ENCODE measurements around the gene PPP1R9A. TPM values are rescaled to one million over a fixed set of nuclear protein-coding genes. Genes with fewer than 3 reads are reported as not detected.

Gene PPP1R9A
- polyA plus RNA-seq, 3 donors, result not detected

DNA sequence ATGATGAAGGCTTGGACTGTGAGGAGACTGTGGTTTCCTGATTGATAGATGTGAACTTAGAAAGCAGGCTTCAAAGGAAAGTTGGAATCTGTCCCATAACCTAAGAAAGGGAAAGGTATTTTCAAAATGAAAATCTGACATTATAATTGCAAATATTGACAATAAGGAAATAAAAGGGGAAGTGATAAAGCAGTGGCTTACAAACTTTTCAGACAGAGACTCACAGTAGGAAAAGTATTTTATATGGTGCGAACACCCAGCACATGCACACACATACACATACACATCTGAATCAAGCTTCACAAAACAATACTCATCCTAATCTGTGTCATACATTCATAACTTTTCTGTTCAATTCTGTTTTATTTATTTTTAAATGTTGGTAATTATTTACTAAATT, 412.2 kb downstream of the PPP1R9A start:
- H3K4me1 ChIP-seq (ENCODE audit: control insufficient read depth in 1 of 2, insufficient read depth in 2 of 2, low read length in 2 of 2), result no peaks in the 10 kb centered on the region
- H3K9me3 Mint-ChIP-seq, result peaks cover 0 to 3% (median 0%) of the 10 kb centered on the region in 7 donors
- no peaks in the 10 kb centered on the region for H3K36me3 ChIP-seq (replicated peaks in 1 of 2; ENCODE audit: control insufficient read depth in 1 of 2, insufficient read depth in 2 of 2, low read length in 2 of 2)
- peaks cover 0 to 1% (median 0%) of the 10 kb centered on the region in 3 donors for H3K27me3 Mint-ChIP-seq (ENCODE audit: low read depth in 3 of 3)
- H3K4me2 ChIP-seq (replicated peaks; ENCODE audit: extremely low read depth, low read length, poor library complexity, severe bottlenecking), result no peak overlapping the region
- H3K79me2 ChIP-seq (ENCODE audit: insufficient read depth, low read length), result no peaks in the 10 kb centered on the region
- no peak overlapping the region for H3K9ac ChIP-seq (ENCODE audit: insufficient read depth, low read length, poor library complexity, severe bottlenecking)
- no peaks in the 10 kb centered on the region for H3K4me1 Mint-ChIP-seq
- no peaks in the 10 kb centered on the region for H4K20me1 ChIP-seq (ENCODE audit: insufficient read depth, low read length)
- H3K27ac ChIP-seq (ENCODE audit: low read depth in 1 of 2, low read length in 2 of 2), result no peak overlapping the region
- no peak overlapping the region for H3K27ac Mint-ChIP-seq
- H3K4me3 ChIP-seq (replicated peaks in 1 of 3; ENCODE audit: low read depth in 2 of 3, low read length in 3 of 3), result no peak overlapping the region
- no peak overlapping the region for H2AFZ ChIP-seq (ENCODE audit: insufficient read depth, low read depth, low read length, poor library complexity, severe bottlenecking)
- H3K36me3 Mint-ChIP-seq, result no peaks in the 10 kb centered on the region
- H3K9me3 ChIP-seq (replicated peaks in 1 of 2; ENCODE audit: control insufficient read depth in 1 of 2, insufficient read depth in 1 of 2, low read length in 2 of 2), result no peaks in the 10 kb centered on the region
- no peak overlapping the region for H3K4me3 Mint-ChIP-seq
- DNase-seq, result no peak
- TF ChIP-seq, protein P1, sequence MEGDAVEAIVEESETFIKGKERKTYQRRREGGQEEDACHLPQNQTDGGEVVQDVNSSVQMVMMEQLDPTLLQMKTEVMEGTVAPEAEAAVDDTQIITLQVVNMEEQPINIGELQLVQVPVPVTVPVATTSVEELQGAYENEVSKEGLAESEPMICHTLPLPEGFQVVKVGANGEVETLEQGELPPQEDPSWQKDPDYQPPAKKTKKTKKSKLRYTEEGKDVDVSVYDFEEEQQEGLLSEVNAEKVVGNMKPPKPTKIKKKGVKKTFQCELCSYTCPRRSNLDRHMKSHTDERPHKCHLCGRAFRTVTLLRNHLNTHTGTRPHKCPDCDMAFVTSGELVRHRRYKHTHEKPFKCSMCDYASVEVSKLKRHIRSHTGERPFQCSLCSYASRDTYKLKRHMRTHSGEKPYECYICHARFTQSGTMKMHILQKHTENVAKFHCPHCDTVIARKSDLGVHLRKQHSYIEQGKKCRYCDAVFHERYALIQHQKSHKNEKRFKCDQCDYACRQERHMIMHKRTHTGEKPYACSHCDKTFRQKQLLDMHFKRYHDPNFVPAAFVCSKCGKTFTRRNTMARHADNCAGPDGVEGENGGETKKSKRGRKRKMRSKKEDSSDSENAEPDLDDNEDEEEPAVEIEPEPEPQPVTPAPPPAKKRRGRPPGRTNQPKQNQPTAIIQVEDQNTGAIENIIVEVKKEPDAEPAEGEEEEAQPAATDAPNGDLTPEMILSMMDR (IDR thresholded peaks at IDR 0.05), result no peak
- no peaks in the 10 kb centered on the region for H3K27me3 ChIP-seq (ENCODE audit: control insufficient read depth in 2 of 2, insufficient read depth in 2 of 2, low read length in 2 of 2)
- no CpG with 5 or more reads among the region's 1 CpG for WGBS (ENCODE audit: insufficient coverage)
- intact Hi-C loops (cut with micrococcal nuclease), result no loop called here

DNA sequence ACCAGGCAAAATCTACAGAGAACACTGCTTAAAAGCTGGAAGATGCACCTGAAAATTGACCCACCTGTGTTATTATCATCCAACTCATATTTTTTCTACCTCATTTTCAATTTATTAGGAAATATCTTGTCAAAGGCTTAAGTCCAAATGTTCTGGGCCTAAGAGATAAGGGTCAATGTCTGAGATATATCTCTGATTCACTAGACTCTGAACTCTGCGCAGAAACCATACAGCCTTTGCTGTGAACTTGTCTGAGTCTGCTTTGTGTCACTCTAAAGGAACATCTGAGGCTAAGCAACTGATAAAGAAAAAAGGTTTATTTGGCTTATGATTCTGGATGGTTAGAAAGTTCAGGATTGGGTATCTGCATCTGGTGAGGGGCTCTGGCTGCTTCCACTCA, 413.3 kb downstream of the PPP1R9A start:
- H3K9me3 ChIP-seq (replicated peaks in 1 of 2; ENCODE audit: control insufficient read depth in 1 of 2, insufficient read depth in 1 of 2, low read length in 2 of 2), result no peaks in the 10 kb centered on the region
- Mint-ChIP-seq H3K4me1 (no peaks in the 10 kb centered on the region), H3K4me3 (no peak overlapping the region), H3K36me3 (no peaks in the 10 kb centered on the region), H3K9me3 (peaks cover 0 to 4% (median 2%) of the 10 kb centered on the region in 7 donors), H3K27me3 (ENCODE audit: low read depth in 3 of 3) (peaks cover 0 to 2% (median 1%) of the 10 kb centered on the region in 3 donors), H3K27ac (no peak overlapping the region)
- TF ChIP-seq, protein P1 (IDR thresholded peaks at IDR 0.05), result no peak
- intact Hi-C loops (cut with micrococcal nuclease), result no loop called here
- no peak overlapping the region for H3K9ac ChIP-seq (ENCODE audit: insufficient read depth, low read length, poor library complexity, severe bottlenecking)
- no peaks in the 10 kb centered on the region for H3K36me3 ChIP-seq (replicated peaks in 1 of 2; ENCODE audit: control insufficient read depth in 1 of 2, insufficient read depth in 2 of 2, low read length in 2 of 2)
- no peaks in the 10 kb centered on the region for H3K4me1 ChIP-seq (ENCODE audit: control insufficient read depth in 1 of 2, insufficient read depth in 2 of 2, low read length in 2 of 2)
- no peaks in the 10 kb centered on the region for H4K20me1 ChIP-seq (ENCODE audit: insufficient read depth, low read length)
- no peaks in the 10 kb centered on the region for H3K79me2 ChIP-seq (ENCODE audit: insufficient read depth, low read length)
- no peak overlapping the region for H2AFZ ChIP-seq (ENCODE audit: insufficient read depth, low read depth, low read length, poor library complexity, severe bottlenecking)
- H3K27me3 ChIP-seq (ENCODE audit: control insufficient read depth in 2 of 2, insufficient read depth in 2 of 2, low read length in 2 of 2), result no peaks in the 10 kb centered on the region
- H3K4me3 ChIP-seq (replicated peaks in 1 of 3; ENCODE audit: low read depth in 2 of 3, low read length in 3 of 3), result no peak overlapping the region
- H3K4me2 ChIP-seq (replicated peaks; ENCODE audit: extremely low read depth, low read length, poor library complexity, severe bottlenecking), result no peak overlapping the region
- 100% methylated on average over 1 of the region's 1 CpG for WGBS (ENCODE audit: insufficient coverage)
- H3K27ac ChIP-seq (ENCODE audit: low read depth in 1 of 2, low read length in 2 of 2), result no peak overlapping the region
- no peak for DNase-seq
